GM23338 (cell line): Measurements from ENCODE around the gene AHCYL1. TPM values are rescaled to one million over a fixed set of nuclear protein-coding genes. Genes with fewer than 3 reads are reported as not detected.

Experiments
- ATAC-seq: fragments of 200-7000 bp; cut with Tn5 transposase; 3 replicates; pipeline ENCODE4 v1.9.1; 2020
- DNase-seq: peaks from one replicate; pipeline ENCODE4 v3.0.0-alpha.2; 2015; ENCODE audit warnings: low spot score
- H2AFZ ChIP-seq: fragments of 200-600 bp; sonication (generic); 2 replicates; pipeline ENCODE4 v1.8.0; 2016; ENCODE audit warnings: antibody characterized with exemption, mild to moderate bottlenecking, moderate library complexity
- H3F3A ChIP-seq: fragments of 200-600 bp; sonication (generic); replicated peaks from 2 replicates; pipeline ENCODE4 v1.8.0; 2017; ENCODE audit warnings: antibody characterized with exemption, mixed run types, low read depth
- H3K27ac ChIP-seq: fragments of 200-600 bp; sonication (generic); 2 replicates; pipeline ENCODE4 v1.6.1; 2016; ENCODE audit warnings: low read depth
- H3K27me3 ChIP-seq: fragments of 200-600 bp; sonication (generic); 2 replicates; pipeline ENCODE4 v1.8.0; 2016; ENCODE audit warnings: mild to moderate bottlenecking, mixed run types, moderate library complexity; ENCODE audit not compliant: insufficient read depth
- H3K36me3 ChIP-seq: fragments of 200-600 bp; sonication (generic); 2 replicates; pipeline ENCODE4 v1.8.0; 2016; ENCODE audit warnings: mild to moderate bottlenecking; ENCODE audit not compliant: insufficient read depth
- H3K4me1 ChIP-seq: fragments of 200-600 bp; sonication (generic); 2 replicates; pipeline ENCODE4 v1.8.0; 2016; ENCODE audit warnings: mild to moderate bottlenecking, moderate library complexity; ENCODE audit not compliant: insufficient read depth
- H3K4me2 ChIP-seq: fragments of 200-600 bp; sonication (generic); 2 replicates; pipeline ENCODE4 v1.7.1; 2017; ENCODE audit warnings: mixed run types
- H3K4me3 ChIP-seq: fragments of 200-600 bp; sonication (generic); 2 replicates; pipeline ENCODE4 v1.6.1; 2016; ENCODE audit warnings: mixed run types
- H3K79me2 ChIP-seq: fragments of 200-600 bp; sonication (generic); replicated peaks from 2 replicates; pipeline ENCODE4 v1.8.0; 2017; ENCODE audit warnings: mild to moderate bottlenecking; ENCODE audit not compliant: insufficient read depth
- H3K9me2 ChIP-seq: fragments of 200-600 bp; sonication (generic); 2 replicates; pipeline ENCODE4 v1.8.0; 2017; ENCODE audit not compliant: insufficient read depth
- H4K20me1 ChIP-seq: fragments of 200-600 bp; sonication (generic); replicated peaks from 2 replicates; pipeline ENCODE4 v1.8.0; 2017; ENCODE audit warnings: mild to moderate bottlenecking; ENCODE audit not compliant: insufficient read depth
- H3K27ac Mint-ChIP-seq: 2 replicates; pipeline ENCODE4 v1.8.0; 2020; ENCODE audit warnings: inconsistent platforms, mild to moderate bottlenecking, moderate library complexity, mixed read lengths
- H3K27me3 Mint-ChIP-seq: 3 replicates; pipeline ENCODE4 v1.8.0; 2022; ENCODE audit warnings: low read depth, mild to moderate bottlenecking, moderate library complexity, mixed read lengths, inconsistent platforms; ENCODE audit not compliant: insufficient read depth, poor library complexity
- H3K36me3 Mint-ChIP-seq: 3 replicates; pipeline ENCODE4 v1.8.0; 2021; ENCODE audit warnings: low read depth, mild to moderate bottlenecking, inconsistent platforms, moderate library complexity, mixed read lengths
- H3K4me1 Mint-ChIP-seq: 3 replicates; pipeline ENCODE4 v1.8.0; 2020; ENCODE audit warnings: mild to moderate bottlenecking, inconsistent platforms, mixed read lengths
- H3K4me3 Mint-ChIP-seq: 3 replicates; pipeline ENCODE4 v1.8.0; 2021; ENCODE audit warnings: moderate library complexity, mild to moderate bottlenecking, inconsistent platforms, mixed read lengths
- H3K9me3 Mint-ChIP-seq: 3 replicates; pipeline ENCODE4 v1.8.0; 2020; ENCODE audit warnings: moderate library complexity, mild to moderate bottlenecking, inconsistent platforms, mixed read lengths
- ETS1 ChIP-seq: IDR thresholded peaks from 2 replicates; pipeline ENCODE4 v1.6.1; 2016; ENCODE audit warnings: antibody characterized with exemption
- EZH2 ChIP-seq: fragments of 200-600 bp; sonication (generic); IDR thresholded peaks from one replicate; pipeline ENCODE4 v1.8.0; 2017; ENCODE audit warnings: antibody characterized with exemption, mild to moderate bottlenecking, low read depth; ENCODE audit not compliant: unreplicated experiment
- EZH2phosphoT487 ChIP-seq: fragments of 200-600 bp; sonication (generic); IDR thresholded peaks from one replicate; pipeline ENCODE4 v1.8.1; 2018; ENCODE audit warnings: antibody characterized with exemption; ENCODE audit not compliant: unreplicated experiment
- JUNB ChIP-seq: IDR thresholded peaks from one replicate; pipeline ENCODE4 v1.6.1; 2016; ENCODE audit warnings: antibody characterized with exemption; ENCODE audit not compliant: unreplicated experiment
- NANOG ChIP-seq: IDR thresholded peaks from 2 replicates; pipeline ENCODE4 v1.6.1; 2016; ENCODE audit warnings: antibody characterized with exemption, borderline replicate concordance
- POLR2AphosphoS5 ChIP-seq: IDR thresholded peaks from 2 replicates; pipeline ENCODE4 v1.6.1; 2016; ENCODE audit warnings: antibody characterized with exemption, low read depth
- REST ChIP-seq: IDR thresholded peaks from one replicate; pipeline ENCODE4 v1.6.1; 2018; ENCODE audit warnings: antibody characterized with exemption; ENCODE audit not compliant: unreplicated experiment
- STAT1 ChIP-seq: IDR thresholded peaks from one replicate; pipeline ENCODE4 v1.6.1; 2016; ENCODE audit warnings: antibody characterized with exemption; ENCODE audit not compliant: unreplicated experiment
- ZNF331 ChIP-seq: fragments of 250-450 bp; sonication (Bioruptor Pico); IDR thresholded peaks from 2 replicates; pipeline ENCODE4 v1.5.0; 2020; ENCODE audit warnings: low read depth, mild to moderate bottlenecking, moderate library complexity
- ZNF462 ChIP-seq: fragments of 250-450 bp; sonication (Bioruptor Pico); IDR thresholded peaks from 2 replicates; pipeline ENCODE4 v1.5.0; 2020; ENCODE audit warnings: mild to moderate bottlenecking, moderate library complexity
- polyA plus RNA-seq: library from polyadenylated mRNA; unstranded; fragments of >200 nt; fragmentation: Nextera tagmentation; extraction: Ambion mirVana; gene quantifications from 2 replicates; pipeline ENCODE4 v1.2.1, GENCODE V29; 2016
- total RNA-seq: library from RNA; depleted of rRNA; stranded (reverse); fragments of >200 nt; shearing (Covaris generic); gene quantifications from 2 replicates; pipeline ENCODE4 v1.2.3, GENCODE V29; 2014

Gene AHCYL1
- total and polyA plus RNA-seq, 2 experiments from 2014 or later = 63.3 to 70.0 TPM

- TF ChIP-seq ZNF462 (CRISPR knock-in tag) = no peak
These were observed 38.1 kb upstream of the AHCYL1 start (continued) for GRCh38 chr1:109946511-109946910.

DNA sequence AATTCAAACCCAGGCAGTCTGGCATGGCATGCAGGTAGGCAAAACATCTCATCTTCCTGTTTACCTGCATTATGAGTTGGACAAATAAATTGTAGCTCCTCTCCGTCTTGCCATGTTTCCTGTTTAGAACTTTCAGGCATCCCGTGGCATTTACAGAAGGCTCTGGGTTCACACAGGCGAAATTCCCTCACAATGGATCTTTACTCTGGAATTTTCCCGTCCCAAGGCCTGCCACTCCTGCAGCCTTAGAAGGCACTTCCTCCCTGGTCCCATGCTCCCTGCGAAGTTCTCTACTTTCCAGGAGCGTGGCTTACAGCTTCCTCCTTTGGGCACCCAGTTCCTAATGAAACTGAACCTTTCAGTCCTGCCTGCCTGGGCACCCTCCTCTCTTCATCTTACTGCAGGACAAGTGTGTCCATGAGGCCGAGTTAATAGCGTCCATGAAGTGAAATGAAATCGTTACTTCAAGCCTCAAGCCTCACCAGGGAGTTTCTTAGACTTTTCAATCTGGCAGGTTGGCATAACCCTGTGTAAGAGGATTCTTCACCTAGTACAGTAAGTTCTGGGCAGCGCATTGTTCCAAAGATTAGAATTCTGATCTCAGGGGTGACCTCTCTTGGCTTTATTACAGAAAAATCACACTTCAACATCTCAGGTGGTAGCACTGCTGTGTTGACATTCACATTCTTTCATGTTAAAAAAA, 36.8 kb upstream of the AHCYL1 start:
- Histone ChIP-seq H3K4me2 (no peak overlapping the region), H3K27ac (peak overlapping the region; percentile 24; the same call in 1 of the 2 replicates), H3F3A (no peaks in the 10 kb centered on the region), H3K36me3 (no peaks in the 10 kb centered on the region), H3K9me2 (no peaks in the 10 kb centered on the region), H3K4me3 (no peak overlapping the region), H2AFZ (peak overlapping the region; percentile 98), H3K79me2 (no peaks in the 10 kb centered on the region), H4K20me1 (no peaks in the 10 kb centered on the region), H3K27me3 (no peaks in the 10 kb centered on the region), H3K4me1 (no peaks in the 10 kb centered on the region)
- DNase-seq (peak; percentile 67), ATAC-seq (peak; percentile 80)
- H3K4me3 Mint-ChIP-seq = no peak overlapping the region
- H3K36me3 Mint-ChIP-seq = no peaks in the 10 kb centered on the region
- TF ChIP-seq NANOG (no peak), STAT1 (no peak), EZH2phosphoT487 (no peak)
- no peaks in the 10 kb centered on the region for H3K9me3 Mint-ChIP-seq
- H3K27ac Mint-ChIP-seq = no peak overlapping the region
- H3K27me3 Mint-ChIP-seq = peaks cover 8% of the 10 kb centered on the region
- H3K4me1 Mint-ChIP-seq = peaks cover 6% of the 10 kb centered on the region; the same call in 2 of the 3 replicates

- H3K27ac ChIP-seq = no peak overlapping the region
- H3K4me3 Mint-ChIP-seq = no peak overlapping the region
- H3K9me3 Mint-ChIP-seq = no peaks in the 10 kb centered on the region
- no peaks in the 10 kb centered on the region for H3F3A ChIP-seq
- H3K27ac Mint-ChIP-seq = no peak overlapping the region
- no peak overlapping the region for H3K4me3 ChIP-seq
- no peaks in the 10 kb centered on the region for H3K9me2 ChIP-seq
- no peaks in the 10 kb centered on the region for H4K20me1 ChIP-seq
- H2AFZ ChIP-seq = no peak overlapping the region
- H3K4me1 ChIP-seq = no peaks in the 10 kb centered on the region
- no peaks in the 10 kb centered on the region for H3K36me3 Mint-ChIP-seq
- no peaks in the 10 kb centered on the region for H3K36me3 ChIP-seq
- peaks cover 6% of the 10 kb centered on the region; the same call in 2 of the 3 replicates for H3K4me1 Mint-ChIP-seq
- H3K79me2 ChIP-seq = no peaks in the 10 kb centered on the region
- no peaks in the 10 kb centered on the region for H3K27me3 ChIP-seq
- peaks cover 8% of the 10 kb centered on the region for H3K27me3 Mint-ChIP-seq
- DNase-seq = no peak
- no peak overlapping the region for H3K4me2 ChIP-seq
- no peak for ATAC-seq
- TF ChIP-seq JUNB = no peak
- TF ChIP-seq EZH2 = no peak
- TF ChIP-seq NANOG = no peak
- TF ChIP-seq ZNF331 = no peak
- no peak for TF ChIP-seq ETS1
- TF ChIP-seq REST = no peak
- no peak for TF ChIP-seq POLR2AphosphoS5
These were observed 36.3 kb upstream of the AHCYL1 start for GRCh38 chr1:109948285-109948630.
